HG02884 (cell line): ENCODE measurements around the gene PSG3.
"Not testable (repeated sequence)": the region's sequence is repeated elsewhere in the genome, so short reads cannot be mapped to it uniquely, and the experiment has no call there.

Source experiments
- ATAC-seq: cut with Tn5 transposase; IDR thresholded peaks from one replicate; pipeline ENCODE4 v1.9.1; 2021; ENCODE audit warnings: mild to moderate bottlenecking, moderate library complexity; ENCODE audit not compliant: unreplicated experiment

Gene PSG3

DNA sequence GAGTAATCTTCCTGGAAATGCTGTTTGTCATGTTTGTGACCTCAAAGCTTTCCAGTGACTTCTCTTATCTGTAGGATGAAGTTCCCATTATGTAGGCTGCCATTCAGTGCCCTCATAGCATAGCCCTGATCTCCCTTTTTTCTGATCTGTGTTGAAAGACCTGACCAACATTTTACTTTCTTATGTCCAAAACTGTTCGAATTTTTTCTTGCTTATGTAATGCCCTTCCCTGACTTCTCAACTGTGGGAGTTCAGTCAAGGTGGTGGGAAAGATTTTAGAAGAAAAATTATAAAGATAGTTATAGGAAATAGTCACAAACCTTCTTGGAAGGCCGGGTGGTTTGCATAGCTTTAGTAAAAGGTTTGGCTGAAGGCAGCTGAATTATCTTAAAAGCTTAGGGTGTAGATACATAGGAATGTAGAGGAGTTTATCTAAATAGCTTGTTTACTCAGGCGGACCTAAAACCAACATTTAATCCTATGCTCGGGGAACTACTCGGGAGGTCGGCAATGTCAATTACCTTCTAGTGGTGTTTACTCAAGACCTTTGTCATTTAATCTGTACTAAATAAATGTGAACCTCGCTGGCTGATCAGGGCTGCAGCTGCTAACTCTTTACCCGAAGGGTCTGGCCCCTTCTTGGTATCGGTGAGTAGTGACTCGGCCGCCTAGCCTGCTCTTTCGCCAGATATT is 44.3 kb downstream of the PSG3 start:
- ATAC-seq = no peak

DNA sequence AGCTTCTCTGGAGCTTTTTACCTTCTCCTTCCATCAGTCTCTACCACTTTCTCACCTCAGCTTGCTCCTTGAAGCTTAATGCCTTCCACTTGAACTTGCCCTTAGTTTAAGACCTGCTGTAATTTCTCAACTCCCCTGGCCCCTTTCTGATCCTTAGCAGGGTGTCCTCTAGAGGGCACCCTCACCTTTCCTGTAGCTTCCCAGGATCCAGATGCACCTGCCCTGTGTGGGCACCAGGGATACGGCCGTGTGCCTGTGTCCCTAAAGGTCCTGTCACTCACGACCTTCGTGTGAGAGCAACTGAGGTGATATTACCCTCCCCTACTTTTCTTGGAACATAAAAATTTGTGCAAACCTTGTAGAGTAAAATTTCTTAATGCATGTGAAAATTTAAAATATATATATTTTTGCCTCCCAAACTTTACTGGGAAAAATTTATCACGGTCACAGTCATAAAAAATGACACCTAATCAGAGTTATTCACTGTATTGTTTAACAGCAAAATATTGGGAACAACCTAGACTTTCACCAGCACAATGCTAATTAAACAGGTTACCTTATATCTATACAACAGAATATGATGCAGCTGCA is 46.4 kb downstream of the PSG3 start:
- no peak for ATAC-seq

DNA sequence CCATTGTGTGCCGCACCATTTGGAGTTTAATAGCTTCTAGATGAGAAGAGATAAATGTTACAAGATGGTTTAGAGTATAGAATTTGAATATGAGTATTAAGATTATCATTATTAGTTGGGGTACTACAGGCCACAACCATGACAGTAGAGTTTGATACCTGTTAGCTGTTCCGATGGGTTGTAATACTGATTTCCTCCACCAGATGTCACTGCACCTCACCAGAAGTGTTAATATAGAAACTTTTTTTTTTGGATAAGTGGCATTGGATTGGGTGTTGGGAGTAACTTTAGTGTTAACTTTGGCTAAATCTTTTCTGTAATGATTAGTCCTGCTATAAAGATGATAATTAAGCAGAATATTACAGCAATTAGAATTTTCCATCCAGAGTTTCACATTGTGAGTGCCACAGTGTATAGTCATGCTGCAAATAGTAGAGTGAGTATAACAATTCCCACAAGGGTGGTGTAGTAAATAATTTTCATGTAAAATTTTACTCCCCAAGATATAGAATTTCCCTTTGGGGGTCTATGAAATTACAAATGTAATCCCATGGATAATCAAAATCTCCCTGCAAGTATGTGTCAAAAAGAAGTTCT is 56.3 kb downstream of the PSG3 start:
- no peak for ATAC-seq

DNA sequence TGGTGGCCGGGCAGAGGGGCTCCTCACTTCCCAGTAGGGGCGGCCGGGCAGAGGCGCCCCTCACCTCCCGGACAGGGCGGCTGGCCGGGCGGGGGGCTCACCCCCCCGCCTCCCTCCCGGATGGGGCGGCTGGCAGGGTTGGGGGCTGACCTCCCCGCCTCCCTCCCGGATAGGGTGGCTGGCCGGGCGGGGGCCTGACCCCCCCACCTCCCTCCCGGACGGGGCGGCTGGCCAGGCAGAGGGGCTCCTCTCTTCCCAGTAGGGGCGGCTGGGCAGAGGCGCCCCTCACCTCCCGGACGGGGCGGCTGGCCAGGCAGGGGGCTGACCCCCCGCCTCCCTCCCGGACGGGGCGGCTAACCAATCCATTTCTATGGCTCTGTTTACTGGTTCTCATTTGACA is 64.0 kb downstream of the PSG3 start:
- ATAC-seq = not testable (repeated sequence)

DNA sequence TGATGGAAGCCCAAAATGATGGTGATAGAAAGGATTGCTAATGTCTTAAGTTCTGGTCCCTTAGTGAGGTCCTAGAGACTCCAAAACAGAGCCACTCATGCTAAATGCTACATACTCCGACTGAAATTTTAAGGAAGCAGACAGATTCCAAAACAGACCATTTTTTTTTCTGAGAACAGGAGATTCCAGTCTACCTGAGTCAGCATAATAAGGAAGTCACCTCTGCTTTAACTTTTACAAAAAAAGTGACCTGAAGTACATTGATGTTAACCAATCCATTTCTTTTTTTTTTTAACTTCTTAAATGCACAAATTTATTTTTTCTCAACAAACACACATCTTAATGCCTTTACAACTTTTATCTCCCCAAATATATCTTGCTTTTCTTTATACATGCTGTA is 65.7 kb downstream of the PSG3 start:
- not testable (repeated sequence) for ATAC-seq
